ENCODE measurements around the gene SORCS3.

Gene SORCS3

GRCh38 chr10:104641187-104641936 lies at the start of gene SORCS3:
Gene SORCS3 (plus strand): TSS chr10:104641290.
- DNase-seq = no peak

- no peak for DNase-seq
Observed at GRCh38 chr10:104591441-104591840, 49.6 kb upstream of the SORCS3 start.

- DNase-seq = no peak
Observed at GRCh38 chr10:104601166-104601565, 39.9 kb upstream of the SORCS3 start.

- no peak for DNase-seq
Observed at GRCh38 chr10:104608091-104608828, 32.8 kb upstream of the SORCS3 start.

- DNase-seq = no peak
Observed at GRCh38 chr10:104612571-104613205, 28.4 kb upstream of the SORCS3 start.

DNA sequence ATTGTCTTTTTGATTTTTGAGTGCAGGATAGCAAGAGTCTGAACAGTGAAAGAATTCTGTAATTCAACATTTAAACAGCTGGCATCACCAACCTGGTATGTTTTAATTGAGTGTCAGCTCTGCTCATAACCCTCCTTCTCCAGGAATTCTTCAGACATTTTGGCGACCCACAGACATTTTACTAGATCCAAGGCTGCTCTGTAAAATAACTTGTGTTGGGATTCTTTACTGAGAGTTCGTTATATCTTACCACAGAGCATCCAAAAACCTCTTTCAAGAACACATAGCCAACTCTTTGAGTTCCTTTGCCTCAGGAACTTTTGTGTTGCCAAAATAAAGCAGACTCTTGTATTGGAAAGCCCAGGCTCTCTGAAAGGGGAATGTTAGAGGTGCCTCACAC lies 27.7 kb upstream of the SORCS3 start:
- no peak for DNase-seq

DNA sequence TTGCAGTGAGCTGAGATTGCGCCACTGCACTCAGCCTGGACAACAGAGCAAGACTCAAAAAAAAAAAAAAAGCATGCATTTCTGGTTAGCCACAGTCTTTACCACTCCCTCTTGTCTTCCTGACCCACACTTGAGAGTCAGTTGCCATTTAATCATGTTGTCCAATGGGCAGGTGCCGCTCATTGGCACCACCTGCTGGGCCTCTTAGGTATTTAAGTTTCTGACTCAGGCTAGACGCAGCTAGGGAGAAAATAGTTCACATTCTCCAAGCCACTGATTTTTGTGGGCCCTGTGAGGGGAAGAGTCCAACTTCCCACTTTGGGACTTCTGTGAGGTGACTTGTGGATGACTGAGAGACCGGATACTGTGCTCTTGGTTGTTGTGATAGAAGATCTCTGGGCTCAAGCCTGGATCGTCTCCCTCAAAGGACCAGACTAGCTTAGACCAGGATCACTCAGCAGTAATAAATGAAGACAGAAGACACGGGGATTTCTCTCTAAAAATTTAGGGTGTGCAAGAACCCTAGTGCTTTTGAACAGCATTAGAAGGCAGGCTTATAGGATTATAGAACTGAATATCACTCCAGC lies 26.8 kb upstream of the SORCS3 start:
- no peak for DNase-seq

DNA sequence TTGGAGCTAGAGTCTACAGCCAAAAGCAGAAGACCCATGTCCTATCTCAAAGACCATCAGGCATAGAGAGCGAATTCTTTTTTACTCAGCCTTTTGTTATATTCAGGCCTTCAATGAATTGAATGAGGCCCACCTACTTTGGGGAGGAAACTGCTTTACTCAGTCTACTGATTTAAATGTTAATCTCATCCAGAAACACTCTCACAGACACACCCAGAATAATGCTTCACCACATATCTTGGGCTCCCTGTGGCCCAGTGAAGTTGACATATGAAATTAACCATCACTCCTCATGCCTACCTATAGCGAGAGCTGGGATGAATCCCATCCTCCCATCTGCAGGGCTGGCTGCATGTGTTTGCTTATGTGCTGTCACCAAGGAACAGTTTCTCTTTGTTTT lies 26.0 kb upstream of the SORCS3 start:
- no peak for DNase-seq

- no peak for DNase-seq
Observed at GRCh38 chr10:104617831-104618230, 23.3 kb upstream of the SORCS3 start.

- DNase-seq = no peak
Observed at GRCh38 chr10:104622175-104622574, 18.9 kb upstream of the SORCS3 start.

GRCh38 chr10:104622598-104623209 lies 18.4 kb upstream of the SORCS3 start:
- no peak for DNase-seq

GRCh38 chr10:104630731-104631130 lies 10.4 kb upstream of the SORCS3 start:
- DNase-seq = no peak

DNA sequence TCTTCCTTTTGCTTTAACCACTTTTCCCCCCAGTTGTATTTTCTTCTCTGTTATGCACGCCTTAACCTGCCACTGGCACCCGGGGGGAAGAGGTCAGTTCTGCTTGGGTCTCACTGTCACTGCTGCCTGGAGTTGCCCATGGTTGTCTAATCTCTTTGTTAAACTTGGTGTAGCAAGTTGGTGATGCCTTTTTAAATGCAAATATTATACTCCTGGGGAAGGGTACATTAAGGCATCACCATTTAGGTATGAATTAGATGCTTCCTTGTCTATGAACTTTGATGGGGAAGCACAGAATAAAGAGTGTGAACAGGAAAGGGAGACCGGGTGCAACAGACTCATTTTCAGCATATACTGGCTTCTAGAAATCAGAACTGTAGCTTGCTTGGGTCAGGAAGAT lies 9.1 kb upstream of the SORCS3 start:
- no peak for DNase-seq

- DNase-seq = no peak
Observed at GRCh38 chr10:104638861-104639589, 2.1 kb upstream of the SORCS3 start.

DNA sequence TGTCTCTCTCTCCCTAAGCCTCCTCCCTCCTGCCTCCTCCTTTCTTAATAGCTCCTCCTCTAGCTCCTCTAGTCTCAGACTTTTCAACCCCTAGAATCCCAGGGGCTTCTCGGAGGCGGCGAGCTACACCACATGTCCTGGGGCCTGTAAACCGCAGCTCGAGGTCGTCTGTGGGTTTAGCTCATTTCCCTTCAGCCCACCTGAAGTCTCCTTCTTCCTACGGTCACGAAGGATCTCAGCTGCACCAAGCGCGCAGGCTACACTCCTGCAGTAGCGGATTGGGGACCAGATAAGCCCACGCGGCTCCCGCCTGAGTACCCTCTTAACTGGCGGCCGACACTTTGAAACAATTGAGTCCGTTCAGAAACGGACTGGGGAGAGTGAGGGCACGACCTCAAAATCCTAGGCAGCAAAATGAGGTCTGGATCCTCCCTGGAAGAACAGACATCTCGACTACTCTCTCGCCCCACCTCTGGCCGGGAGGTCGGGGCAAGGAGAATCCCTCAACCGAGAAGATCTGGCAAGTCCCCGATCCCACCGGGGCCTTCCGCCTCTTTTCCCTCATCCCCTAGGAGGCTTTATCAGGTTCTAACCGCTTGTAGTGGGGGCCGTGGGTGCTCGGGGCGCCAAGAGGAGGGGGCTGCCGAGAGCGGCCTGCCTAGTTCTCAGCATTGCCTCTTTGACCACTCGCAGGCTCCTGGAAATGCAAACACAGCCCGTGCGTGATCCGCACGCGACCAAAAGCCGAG lies 1.3 kb upstream of the SORCS3 start:
- no peak for DNase-seq

- DNase-seq = no peak
Observed at GRCh38 chr10:104640339-104641186, 527 bp upstream of the SORCS3 start.

DNA sequence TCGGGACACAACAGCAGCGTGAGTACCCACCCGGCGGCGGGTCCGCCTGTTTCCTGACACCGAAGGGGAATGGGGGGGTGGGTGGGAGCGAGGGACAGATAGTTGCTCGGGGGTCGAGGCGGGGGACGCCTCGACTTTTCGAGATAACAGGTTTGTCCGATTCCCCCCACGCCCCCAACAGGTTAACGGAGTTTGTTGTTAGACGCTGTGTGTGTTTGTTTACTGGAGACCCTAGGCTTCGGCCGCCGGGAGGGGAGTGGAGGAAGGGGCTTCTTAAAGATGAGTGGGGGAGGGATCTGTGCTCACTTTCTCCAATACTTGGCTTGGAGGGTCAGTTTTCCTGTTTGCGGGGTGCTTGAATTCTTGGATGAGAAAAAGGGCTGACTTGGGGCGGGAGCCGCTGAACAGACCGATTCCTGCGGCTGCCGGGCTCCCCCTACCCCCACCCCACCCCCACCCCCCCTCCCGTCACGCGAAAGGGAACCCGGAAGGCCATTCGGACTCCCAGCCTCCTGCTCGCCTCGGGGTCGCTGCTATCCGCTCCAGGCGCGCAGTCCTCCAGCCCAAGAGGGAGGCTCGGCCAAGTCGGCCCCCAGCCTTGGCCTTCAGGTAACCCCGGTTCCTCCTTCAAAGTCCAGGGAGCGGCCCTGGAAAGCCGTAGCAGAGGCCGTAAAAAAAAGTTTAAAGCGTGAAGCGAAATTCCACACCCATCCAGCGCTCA lies 1.0 kb downstream of the SORCS3 start:
- no peak for DNase-seq

GRCh38 chr10:104642658-104643302 lies 1.7 kb downstream of the SORCS3 start:
- no peak for DNase-seq

DNA sequence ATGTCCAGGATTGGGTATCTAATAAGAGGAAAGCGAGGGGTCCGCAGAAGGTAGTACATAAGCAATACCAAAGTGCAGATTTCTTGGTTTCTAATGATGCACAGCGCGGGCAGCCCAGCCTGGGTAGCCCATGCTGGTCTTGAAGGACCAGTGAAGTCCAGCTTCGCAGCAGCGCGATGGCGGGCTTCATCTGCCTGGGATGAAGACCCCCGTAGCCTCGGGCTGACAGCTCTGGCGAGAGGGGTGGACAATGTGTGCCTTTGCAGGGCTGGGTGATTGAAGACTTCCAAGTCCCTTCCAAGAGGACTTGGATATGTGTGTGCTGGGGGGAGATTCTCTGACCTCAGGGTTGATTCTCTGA lies 2.2 kb downstream of the SORCS3 start:
- DNase-seq = no peak

DNA sequence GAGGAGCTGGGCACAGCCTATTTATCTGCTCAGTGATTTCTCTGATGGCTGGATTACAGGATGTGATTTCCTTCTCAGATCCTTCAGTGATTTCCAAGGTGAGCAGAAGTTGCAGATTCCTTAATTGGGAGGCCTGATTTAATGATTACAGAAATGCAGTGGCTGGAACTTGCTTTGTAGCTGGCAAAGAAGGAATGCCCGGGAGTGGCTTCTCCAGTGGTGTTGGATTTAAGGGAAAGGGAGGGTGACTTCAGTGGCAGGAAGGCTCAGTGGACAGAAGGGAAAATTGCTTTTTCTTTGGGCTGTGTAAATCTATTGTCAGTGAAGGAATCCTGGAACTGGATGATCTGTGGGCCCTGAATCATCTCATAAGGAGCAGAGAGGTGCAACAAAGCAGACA lies 5.1 kb downstream of the SORCS3 start:
- DNase-seq = no peak

All from NCI-H1092 (cell line).